ENCODE data around the gene CSMD2.

DNA sequence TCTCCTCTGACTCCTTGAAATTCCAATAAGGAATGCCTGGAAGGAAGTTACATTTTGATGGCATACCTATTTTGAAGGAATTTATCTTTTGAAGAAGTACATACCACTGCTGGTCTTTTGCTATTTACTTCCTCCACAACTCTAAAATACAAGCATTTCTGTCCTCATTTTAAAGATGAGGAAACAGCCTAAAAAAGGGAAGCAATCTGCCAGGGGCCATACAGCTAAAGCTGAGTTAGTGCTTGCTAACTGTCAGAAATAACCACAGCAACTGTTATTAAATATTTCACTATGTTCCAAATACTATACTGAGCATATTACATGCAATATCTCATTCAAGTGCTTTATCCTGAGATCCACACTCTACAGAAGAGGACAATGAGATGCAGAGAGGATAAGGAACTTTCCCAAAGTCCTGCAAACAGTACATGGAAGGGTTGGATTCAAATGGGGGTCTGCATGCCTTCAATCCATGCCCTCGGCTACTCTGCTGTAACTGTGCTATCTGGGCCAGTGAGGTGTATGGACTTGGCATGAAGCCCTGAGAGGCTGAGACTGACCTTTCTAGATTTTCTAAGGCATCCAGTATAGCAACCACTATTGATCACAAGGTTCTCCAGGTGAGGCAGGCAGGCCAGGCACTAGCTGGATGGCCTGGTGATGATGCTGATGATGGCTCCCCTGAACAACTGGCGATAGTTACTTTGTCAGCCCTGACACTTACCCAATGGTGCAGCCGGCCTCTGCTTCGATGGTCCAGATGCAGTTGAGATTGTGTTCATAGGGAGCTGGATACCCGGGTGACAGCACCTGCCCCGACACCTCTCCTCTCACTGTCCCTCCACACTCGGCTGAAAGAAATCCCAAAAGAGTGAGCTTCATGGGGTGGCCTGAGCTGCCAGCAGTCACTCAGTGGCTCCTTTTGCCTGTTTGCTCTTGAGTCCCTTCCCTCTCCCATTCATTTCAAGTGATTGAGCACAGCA, 472.5 kb downstream of the CSMD2 start:
- TF ChIP-seq, protein P1, sequence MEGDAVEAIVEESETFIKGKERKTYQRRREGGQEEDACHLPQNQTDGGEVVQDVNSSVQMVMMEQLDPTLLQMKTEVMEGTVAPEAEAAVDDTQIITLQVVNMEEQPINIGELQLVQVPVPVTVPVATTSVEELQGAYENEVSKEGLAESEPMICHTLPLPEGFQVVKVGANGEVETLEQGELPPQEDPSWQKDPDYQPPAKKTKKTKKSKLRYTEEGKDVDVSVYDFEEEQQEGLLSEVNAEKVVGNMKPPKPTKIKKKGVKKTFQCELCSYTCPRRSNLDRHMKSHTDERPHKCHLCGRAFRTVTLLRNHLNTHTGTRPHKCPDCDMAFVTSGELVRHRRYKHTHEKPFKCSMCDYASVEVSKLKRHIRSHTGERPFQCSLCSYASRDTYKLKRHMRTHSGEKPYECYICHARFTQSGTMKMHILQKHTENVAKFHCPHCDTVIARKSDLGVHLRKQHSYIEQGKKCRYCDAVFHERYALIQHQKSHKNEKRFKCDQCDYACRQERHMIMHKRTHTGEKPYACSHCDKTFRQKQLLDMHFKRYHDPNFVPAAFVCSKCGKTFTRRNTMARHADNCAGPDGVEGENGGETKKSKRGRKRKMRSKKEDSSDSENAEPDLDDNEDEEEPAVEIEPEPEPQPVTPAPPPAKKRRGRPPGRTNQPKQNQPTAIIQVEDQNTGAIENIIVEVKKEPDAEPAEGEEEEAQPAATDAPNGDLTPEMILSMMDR (conservative IDR thresholded peaks at IDR 0.05; ENCODE audit: low read length) = no peak
- no peak for TF ChIP-seq EZH2phosphoT487 (IDR thresholded peaks at IDR 0.05; ENCODE audit: borderline replicate concordance)
